HG03066 (cell line): ENCODE data around the gene SMARCA2.
"Not testable (repeated sequence)": the region's sequence is repeated elsewhere in the genome, so short reads cannot be mapped to it uniquely, and the experiment has no call there.

Source experiments
- ATAC-seq: cut with Tn5 transposase; IDR thresholded peaks from one replicate; pipeline ENCODE4 v1.9.1; 2021; ENCODE audit warnings: low read depth; ENCODE audit not compliant: unreplicated experiment

The SMARCA2 gene

DNA sequence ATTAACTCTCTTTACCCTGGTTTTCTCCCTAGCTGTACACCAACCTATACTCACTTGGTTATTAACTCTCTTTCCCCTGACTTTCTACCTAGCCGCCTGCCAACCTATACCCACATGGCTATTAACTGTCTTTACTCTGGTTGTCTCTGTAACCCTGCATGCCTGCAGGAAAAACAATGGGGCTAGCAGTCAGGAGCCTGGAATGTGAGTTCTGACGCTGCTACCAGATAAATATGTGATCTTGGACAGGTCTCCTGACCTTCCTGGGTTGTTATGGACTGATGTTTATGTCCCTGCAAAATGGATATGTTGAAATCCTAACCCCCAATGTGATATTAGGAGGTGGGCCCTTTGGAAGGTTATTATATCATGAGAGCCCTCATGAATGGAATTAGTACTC lies 119.2 kb downstream of the SMARCA2 start:
- no peak for ATAC-seq

DNA sequence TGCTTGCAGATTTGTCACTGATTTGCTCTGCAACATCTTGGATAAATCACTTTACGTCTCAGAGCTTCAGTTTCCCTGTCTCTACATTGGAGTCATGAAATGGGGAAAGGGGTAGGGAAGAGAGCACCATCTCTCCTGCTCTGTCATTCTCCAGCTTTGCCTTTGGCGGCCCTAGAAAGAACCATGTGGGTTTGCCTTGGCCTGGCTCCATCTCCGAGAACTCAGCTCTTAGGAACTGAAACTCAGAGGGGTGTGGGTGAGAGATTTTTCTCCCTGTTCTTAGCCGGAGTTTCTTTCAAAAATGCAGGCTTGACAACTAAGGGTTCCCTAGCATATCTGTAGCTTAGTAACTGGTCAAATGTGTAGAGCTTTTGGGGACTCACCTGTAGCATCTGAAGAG lies 123.5 kb downstream of the SMARCA2 start:
- ATAC-seq, result no peak

DNA sequence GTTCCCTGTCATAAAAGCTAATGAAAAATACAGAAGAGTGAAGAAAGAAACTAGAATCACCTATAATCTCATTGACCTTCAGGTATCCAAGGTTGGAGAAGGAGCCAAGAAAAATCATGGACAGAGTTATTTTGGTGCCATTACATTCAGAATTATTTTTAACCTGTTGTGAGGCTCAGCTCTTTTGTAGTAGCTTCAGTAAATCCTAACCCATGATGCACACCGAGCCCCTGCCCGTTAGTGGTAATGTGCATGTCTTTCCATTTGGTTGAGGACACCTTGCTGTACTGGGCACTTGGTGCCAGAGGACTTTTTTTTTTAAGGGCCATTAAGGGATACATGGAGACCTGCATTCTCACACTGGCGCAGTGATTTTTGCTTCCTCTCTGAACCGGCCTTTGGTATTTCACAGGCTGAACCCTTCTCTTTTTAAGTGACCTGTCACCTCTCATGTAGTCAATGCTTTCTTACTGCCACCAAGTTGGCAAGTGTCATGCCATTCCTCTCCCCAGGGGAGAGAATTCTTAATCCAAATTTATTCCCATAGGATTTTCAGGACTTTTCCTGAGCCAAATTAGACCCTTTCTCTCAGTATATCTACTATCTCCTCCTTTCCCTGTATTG lies 125.6 kb downstream of the SMARCA2 start:
- ATAC-seq, result no peak

DNA sequence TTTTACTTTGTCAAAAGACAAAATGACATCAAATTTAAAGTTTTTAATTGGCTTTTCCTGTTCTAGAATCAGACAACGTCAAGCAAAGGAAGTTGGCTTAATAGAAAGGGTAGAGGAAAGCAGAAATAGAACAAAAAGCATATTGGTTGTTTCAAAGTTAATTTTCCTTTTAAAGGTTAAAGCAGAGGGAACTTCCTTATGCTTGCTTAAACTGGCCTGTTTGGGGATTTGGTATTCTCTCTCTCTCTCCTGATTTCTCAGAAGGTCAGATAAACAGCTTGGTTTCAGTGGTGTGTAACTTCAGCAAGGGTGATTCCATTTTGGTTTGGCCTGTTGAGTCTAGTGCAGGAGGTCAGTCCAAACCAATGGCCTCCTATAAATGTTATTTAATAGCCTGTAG lies 127.1 kb downstream of the SMARCA2 start:
- ATAC-seq, result no peak

DNA sequence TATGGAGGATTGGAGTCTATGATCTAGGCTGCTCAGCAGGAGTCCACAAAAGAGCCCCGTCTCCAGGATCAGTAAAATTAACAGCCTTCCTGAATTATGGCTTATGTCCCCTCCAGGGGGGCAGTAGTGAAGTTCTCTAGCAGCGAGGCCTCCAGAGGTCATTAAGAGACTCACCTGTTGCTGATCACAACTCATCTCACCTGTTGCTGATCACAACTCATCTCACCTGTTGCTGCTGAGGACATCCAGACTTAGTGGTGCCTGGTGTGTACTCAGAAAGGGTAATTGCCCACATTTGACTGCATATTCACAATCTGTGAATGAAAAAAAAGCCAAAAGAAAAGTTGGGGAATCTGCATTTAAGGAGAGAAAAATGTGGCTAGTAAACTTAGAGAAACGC lies 129.5 kb downstream of the SMARCA2 start:
- no peak for ATAC-seq

DNA sequence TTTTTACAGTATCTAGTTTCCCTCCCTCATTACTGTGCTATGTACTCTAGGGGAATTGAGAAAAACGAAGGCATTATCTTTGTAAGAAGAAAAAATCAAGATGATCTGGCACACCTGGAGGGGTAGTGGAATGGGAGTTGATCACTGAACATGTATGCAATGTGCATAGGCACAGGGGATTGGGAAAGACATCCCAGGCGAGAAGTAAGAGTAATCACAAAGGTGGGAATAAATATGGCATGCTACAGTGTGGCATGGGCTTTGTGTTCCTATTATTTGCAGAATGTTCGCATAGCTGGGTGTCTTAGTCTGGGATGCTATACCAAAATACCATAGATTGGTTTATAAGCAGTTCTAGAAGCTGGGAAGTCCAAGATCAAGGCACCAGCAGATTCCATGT lies 130.6 kb downstream of the SMARCA2 start:
- no peak for ATAC-seq

DNA sequence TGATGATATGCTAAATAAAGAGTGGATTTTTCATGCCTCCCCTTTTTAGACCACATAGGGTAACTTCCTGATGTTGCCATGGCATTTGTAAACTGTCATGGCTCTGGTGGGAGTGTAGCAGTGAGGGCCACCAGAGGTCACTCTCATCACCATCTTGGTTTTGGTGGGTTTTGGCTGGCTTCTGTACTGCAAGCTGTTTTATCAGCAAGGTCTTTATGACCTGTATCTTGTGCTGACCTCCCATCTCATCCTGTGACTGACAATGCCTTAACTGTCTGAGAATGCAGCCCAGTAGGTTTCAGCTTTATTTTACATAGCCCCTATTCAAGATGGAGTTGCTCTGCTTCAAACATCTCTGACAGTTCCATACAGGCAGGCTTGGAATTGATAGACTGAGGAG lies 131.6 kb downstream of the SMARCA2 start:
- ATAC-seq, result not testable (repeated sequence)

DNA sequence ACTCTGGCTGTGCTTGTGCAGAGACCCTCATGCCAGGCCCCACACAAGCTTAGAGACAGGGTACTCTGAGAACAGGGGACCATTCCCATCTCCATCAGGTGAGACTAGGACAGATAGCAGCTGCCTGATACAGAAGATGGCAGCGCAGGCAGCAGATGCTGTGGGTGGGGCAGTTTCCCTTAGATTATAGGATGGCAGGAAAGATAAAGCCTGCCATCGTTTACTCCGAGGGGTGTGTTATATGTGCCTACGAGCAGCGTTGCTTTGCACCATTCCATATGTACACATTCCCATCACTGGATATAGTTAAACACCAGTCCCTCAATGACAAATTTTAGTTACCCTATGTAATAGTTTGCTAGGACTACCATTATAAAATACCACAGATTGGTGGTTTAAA lies 135.2 kb downstream of the SMARCA2 start:
- no peak for ATAC-seq

DNA sequence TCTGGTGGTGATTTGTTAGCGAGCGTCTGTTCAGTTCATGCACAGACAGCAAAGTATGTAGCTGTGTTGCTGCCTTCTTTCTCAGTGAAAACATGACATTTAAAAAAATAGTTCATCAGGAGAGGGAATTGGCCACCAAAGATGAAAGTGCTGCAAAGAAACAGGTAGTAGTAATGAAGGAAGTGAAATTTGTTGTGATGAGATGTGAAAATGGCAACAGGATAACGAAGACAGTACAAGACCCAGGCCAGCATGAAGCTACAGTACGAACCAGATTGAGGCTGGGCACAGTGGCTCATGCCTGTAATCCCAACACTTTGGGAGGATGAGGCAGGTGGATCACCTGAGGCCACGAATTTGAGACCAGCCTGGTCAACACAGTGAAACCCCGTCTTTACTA lies 136.0 kb downstream of the SMARCA2 start:
- no peak for ATAC-seq

DNA sequence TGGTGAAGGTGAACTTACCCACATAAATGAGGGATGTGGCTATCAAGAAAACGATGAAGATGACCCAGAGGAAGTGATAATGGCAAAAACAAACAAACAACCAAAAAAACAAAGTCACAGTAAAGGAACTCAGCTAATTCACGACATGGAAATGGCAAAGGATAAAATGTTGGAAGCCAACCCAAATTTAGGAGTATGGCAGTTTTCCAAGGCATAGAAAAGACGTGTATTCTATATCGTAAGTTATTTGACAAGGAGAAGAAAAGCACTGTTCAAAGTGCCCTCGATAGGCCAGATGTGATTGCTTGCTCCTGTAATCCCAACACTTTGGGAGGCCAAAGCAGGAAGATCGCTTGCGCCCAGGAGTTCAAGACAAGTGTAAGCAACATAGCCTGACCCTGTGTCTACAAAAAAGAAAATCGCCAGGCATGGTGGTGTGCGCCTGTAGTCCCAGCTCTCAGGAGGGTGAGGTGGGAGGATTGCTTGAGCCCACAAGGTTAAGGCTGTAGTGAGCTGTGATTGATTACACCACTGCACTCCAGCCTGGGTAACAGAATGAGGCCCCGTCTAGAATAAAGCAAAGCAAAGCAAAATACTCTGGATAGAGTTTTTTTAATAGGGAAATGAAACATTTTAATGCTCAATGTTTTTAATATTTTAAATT lies 138.0 kb downstream of the SMARCA2 start:
- no peak for ATAC-seq

DNA sequence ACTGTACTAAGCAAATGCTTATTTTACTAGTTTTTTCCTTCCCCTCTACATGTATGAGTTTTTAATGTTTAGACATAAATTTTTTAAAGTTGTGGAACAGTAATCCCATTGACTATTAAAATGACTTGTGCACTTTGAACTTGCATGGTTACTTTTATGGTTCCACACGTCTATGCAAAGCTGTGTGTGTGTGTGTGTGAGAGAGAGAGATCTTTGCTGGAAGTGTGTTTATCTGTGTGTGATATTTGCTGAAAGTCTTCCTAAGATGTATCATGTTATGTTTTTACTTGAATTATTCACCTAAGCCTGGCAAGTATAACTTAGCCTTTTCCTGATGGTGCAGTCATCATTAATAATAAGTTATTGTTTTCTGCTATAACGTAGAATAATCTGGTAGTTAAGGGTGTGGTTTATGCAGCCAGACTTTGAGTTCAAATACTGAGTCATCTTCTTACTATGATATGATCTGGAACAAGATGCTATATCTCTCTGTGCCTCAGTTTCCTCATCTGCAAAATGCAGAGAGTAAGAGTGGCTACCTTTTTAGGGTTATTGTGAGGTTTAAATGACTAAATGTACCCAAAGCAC lies 138.6 kb downstream of the SMARCA2 start:
- no peak for ATAC-seq

DNA sequence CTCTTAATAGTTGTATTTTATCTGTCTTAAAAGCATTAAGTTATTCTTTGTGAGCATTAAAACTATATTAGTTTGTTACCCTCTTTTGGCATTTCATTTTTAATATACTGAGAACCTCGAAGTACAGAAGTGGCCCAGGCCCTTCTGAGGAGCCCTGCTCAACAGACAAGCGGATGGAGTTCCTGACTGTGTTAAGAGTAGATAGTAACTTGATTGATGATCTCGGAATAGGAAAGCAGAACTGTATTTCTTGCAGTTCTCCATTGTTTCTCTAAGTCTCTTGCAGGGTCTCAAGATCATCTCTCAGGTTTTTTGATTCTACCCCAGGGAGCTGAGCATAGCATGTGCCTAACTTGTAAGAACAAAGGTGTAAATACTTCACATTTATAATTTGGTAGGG lies 139.6 kb downstream of the SMARCA2 start:
- ATAC-seq, result no peak

DNA sequence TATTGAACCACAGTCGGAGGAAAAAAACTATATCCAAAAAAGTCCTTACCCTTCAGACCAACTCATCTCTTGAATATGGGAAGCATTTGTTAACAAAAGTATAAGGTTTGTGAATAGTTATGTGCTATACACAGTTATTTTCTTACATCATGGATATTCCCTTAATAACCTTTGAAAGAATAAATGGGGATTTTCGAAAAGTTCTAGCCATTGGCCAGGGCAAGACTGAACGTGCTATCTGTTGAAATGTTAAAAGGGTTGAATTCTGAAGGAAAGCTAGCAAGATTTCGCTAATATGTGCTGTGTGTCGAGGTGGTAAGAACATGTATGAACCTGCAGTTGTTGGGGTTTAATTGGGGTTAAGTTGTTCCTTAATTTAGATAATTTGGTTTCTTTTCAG lies 140.8 kb downstream of the SMARCA2 start:
- no peak for ATAC-seq

DNA sequence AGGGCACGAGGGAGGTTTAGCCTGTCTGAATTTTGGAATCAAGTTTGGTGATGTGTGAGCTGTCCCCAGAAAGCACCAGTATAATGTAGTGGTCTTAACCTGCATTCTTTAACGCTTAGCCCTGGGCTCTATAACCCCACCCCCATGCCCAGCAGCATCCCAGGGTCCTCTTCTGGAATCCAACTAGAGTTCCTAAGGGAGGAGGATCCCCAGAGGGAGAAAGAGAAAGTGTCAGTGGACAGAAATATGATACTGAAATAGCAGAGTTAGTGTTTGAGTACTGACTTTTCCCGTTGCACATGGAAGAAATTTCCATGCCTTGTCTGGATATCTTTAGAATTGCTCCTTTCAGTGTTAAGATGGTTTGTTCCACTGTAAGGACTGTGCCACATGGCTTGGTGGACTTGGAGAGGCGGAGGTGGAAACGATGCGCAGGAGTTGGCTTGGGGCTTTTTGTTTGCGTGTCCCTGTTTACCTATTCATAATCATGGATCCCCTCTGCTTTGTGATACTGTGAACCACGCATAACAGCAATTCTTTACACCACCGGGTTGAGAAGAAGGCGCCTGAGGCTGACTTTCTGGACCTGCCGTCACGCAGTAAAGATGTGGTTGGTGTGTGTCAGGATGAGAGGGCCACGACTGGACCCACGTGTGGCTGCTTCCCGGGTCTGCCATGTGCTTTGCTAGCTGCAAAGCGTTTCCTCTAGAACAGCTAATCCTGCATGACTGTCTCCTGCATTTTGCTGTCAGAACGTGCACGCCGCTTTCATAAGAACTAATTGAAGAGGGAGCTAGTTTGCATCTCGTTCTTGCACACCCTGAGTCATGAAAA lies 142.3 kb downstream of the SMARCA2 start:
- ATAC-seq, result peak; percentile 43

DNA sequence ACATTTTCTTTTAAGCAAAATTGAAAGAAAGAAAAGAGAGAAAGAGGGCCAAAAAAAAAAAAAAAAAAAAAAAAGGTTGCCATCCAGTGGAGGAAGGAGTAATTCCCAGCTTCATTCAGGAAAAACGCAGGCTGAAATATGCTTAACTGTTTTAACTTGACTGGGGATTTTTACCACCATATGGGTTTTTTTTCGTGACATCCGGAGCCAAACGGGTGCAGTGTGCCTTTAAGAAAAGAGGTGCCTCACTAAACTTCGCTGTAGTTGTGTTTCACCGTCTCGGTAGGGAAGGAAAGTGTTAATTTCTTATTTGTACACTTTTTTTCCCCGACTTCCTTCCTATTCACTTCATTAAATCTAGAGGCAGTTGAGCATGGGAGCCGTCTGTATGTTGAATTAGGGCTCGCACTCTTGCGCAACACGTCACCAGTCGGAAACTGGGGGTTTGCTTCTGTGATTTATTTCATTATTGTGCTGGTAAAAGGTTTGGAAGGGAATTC lies 143.0 kb downstream of the SMARCA2 start:
- peak; percentile 46 for ATAC-seq

DNA sequence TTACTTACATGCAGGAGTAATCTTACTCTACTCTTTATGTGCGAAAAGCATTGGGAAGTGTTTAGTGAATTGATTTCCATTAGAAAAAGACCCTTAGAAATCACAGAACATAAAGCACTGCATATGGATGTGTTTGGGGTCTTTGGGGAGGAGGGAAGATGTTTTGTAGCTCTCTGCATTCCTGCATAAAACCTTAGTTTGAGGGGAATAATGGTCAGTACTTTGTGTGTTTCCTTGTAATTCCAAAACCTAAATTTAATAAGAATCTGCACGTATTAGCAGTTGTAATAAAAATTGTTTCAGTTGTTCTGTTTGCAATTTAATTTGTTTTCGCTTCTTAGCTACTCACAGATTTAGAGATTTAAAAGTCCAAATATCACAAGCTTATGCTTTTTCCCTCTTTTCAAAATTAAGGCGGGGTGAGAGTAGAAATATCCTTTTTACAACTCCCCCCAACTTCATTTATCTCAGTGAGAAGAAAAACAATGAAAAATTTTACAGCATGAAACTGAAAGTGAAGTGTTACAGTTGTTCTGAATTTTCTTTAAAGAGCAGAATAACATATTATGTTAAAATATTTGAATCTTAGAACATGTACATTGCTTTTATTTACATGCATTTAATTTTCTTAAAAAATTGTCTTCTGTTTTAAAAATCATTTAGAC lies 143.8 kb downstream of the SMARCA2 start:
- ATAC-seq, result no peak

DNA sequence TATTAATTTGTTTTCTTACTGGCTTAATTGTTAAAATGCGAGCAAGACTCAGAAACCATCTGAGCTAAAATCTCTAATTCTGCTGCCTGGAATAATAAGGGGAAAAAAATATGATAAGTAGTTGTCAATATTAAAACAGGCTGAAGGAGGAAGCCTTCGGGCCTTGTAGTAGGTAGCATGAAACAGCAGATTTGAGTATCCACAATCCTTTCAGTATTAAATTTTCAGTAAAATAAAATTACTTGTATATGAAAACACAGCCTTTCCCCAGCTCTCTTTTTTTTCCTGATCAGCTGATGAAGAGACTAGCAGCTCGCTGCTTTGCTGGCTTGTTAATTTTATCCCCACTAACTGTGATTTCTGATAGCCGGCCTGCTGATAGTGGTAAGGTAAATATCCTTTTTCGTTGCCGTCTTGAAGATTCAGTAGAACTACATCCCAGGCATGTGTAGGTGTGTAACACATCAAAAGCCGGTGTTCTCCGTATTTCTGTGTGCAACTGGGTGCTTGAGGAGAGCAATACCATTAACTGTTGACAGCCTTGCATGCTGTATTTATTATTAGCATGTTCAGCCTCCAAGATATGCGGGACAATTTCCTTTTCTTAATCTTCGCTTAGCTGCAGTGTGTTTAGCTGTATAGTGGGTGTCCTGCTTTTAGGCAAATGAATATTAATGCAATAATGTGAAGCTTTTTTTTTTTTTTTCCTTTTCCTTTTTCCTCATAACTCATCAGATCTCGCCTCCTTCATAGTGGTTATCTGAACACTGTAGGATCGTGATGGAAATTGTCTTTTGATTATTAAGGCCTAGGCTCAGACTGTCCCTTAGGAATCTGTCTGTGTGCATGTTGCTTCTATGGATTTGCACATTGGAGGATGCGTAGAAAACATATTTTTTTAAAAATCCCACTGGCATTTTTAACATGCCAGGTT lies 144.6 kb downstream of the SMARCA2 start:
- ATAC-seq, result no peak

DNA sequence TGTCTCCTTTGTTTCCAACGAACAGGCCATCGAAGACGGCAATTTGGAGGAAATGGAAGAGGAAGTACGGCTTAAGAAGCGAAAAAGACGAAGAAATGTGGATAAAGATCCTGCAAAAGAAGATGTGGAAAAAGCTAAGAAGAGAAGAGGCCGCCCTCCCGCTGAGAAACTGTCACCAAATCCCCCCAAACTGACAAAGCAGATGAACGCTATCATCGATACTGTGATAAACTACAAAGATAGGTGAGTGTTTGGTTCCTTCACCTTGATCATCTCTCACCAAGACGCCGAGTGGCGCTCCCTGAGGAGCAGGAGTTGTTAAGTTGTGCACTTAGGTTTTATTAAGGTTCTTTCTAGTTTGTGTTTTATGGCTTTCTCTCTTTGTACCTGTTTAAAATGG lies 146.5 kb downstream of the SMARCA2 start:
- no peak for ATAC-seq

DNA sequence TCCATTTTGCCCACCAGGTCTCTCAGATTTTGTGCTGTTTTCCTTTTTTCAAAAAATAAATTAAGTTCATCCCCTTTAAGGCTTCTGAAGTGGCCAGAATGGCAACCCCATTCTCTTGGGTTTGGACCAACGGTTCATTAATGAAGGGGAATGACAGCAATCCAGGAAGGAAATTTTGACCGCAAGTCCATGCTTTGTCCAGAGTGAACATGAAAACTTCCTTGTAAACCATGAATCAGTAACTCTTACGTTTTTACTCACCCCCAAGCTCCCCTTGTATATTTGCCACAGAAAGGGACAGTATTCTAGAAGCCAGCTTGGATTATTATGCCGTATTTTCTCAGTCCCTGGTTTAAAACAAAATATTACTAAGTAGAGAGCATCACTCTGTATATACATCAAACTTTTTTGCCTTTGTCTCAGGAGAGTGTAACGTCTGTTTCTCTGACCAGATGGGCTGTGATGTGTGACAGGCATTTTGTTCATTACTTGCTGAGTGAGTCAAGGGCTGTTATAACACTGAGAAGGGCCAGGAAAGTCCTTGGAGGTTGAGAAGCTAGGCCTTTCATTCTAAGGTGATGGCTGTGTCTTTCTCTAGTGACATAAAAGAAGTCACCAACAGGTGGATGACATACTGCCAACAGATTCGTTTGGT lies 148.2 kb downstream of the SMARCA2 start:
- no peak for ATAC-seq
